Loucy (cell line): ENCODE measurements around the gene GOLM1.

Experiments used
- EZH2phosphoT487 ChIP-seq: fragments of 200-600 bp; IDR thresholded peaks from 2 replicates; pipeline ENCODE4 v1.6.1; 2018; ENCODE audit warnings: antibody characterized with exemption, mild to moderate bottlenecking, moderate library complexity, borderline replicate concordance
- TF ChIP-seq, protein P1 (sequence below): fragments of 200-600 bp; sonication (generic); conservative IDR thresholded peaks from 2 replicates; pipeline ENCODE4 v1.5.1; 2014; ENCODE audit warnings: mild to moderate bottlenecking, antibody characterized with exemption, low read length

DNA sequence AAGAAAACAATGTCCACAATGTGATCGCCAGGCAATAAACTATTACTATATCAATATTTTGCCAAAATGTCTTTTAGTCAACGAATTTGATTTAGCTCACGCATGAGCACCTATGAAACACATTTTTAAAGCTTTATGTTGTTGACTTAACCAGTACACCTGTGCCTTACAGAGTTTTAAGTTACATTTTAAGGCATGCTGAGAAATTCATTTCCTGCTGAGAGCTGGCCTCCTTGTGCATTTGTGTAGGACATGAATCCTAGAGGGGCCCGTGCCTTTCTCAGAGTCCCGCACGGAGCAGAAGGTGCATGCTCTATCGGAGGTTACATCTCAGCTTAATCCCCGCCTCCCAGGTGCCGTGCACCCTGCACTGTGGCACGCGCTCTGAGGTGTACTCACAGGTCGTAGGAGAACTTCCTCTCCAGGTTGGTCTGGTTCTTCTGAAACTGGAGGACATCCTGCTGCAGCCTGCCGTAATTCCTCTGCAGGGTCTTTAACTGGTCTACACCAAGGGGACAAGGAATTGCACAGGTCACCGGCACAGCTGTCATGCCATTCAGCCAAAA lies 53.2 kb downstream of the GOLM1 start:
- no peak for TF ChIP-seq EZH2phosphoT487
- TF ChIP-seq, protein P1, sequence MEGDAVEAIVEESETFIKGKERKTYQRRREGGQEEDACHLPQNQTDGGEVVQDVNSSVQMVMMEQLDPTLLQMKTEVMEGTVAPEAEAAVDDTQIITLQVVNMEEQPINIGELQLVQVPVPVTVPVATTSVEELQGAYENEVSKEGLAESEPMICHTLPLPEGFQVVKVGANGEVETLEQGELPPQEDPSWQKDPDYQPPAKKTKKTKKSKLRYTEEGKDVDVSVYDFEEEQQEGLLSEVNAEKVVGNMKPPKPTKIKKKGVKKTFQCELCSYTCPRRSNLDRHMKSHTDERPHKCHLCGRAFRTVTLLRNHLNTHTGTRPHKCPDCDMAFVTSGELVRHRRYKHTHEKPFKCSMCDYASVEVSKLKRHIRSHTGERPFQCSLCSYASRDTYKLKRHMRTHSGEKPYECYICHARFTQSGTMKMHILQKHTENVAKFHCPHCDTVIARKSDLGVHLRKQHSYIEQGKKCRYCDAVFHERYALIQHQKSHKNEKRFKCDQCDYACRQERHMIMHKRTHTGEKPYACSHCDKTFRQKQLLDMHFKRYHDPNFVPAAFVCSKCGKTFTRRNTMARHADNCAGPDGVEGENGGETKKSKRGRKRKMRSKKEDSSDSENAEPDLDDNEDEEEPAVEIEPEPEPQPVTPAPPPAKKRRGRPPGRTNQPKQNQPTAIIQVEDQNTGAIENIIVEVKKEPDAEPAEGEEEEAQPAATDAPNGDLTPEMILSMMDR = no peak
